ENCODE results near the gene TNFRSF18.
A peak's percentile ranks its signal among the peaks of the same experiment; 100 is the strongest.

Gene TNFRSF18

GRCh38 chr1:1239614-1240347 lies 33.4 kb upstream of the TNFRSF18 start:
- DNase-seq = no peak

- no peak for DNase-seq
Observed at GRCh38 chr1:1239227-1239613, 32.8 kb upstream of the TNFRSF18 start.

- DNase-seq = no peak
Observed at GRCh38 chr1:1238702-1239178, 32.3 kb upstream of the TNFRSF18 start.

GRCh38 chr1:1237874-1238701 lies 31.7 kb upstream of the TNFRSF18 start:
- DNase-seq = no peak

GRCh38 chr1:1236945-1237873 lies 30.8 kb upstream of the TNFRSF18 start:
- no peak for DNase-seq

- no peak for DNase-seq
Observed at GRCh38 chr1:1236176-1236763, 29.9 kb upstream of the TNFRSF18 start.

- no peak for DNase-seq
Observed at GRCh38 chr1:1235016-1235744, 28.8 kb upstream of the TNFRSF18 start.

- DNase-seq = no peak
Observed at GRCh38 chr1:1234180-1234808, 27.9 kb upstream of the TNFRSF18 start.

- no peak for DNase-seq
Observed at GRCh38 chr1:1233567-1233892, 27.1 kb upstream of the TNFRSF18 start.

GRCh38 chr1:1232796-1233566 lies 26.6 kb upstream of the TNFRSF18 start:
- DNase-seq = no peak

GRCh38 chr1:1232208-1232795 lies 25.9 kb upstream of the TNFRSF18 start, which contains the start of gene B3GALT6:
B3GALT6 (plus strand) TSS chr1:1232237; CDS start chr1:1232279, 42 bp downstream.
- no peak for DNase-seq

- peak; percentile 57 for DNase-seq
Observed at GRCh38 chr1:1231400-1232207, 25.2 kb upstream of the TNFRSF18 start, which contains the start of gene SDF4. SDF4 (minus strand) TSS chr1:1232001; CDS start chr1:1228772, 3,229 bp downstream.

GRCh38 chr1:1230656-1231399 lies 24.4 kb upstream of the TNFRSF18 start:
- DNase-seq = no peak

- DNase-seq = no peak
Observed at GRCh38 chr1:1229770-1230169, 23.4 kb upstream of the TNFRSF18 start.

GRCh38 chr1:1228596-1229321 lies 22.4 kb upstream of the TNFRSF18 start:
- DNase-seq = no peak

GRCh38 chr1:1228187-1228586 lies 21.8 kb upstream of the TNFRSF18 start:
- DNase-seq = no peak

GRCh38 chr1:1227386-1227785 lies 21.0 kb upstream of the TNFRSF18 start:
- DNase-seq = no peak
